Mesodermal cell (in vitro differentiated cells): ENCODE data around the gene CHD5.

Source experiments
- H3K27ac ChIP-seq: 2 replicates; pipeline ENCODE4 v1.7.0; 2013; ENCODE audit warnings: mild to moderate bottlenecking, low read depth, low read length, moderate library complexity; ENCODE audit not compliant: severe bottlenecking
- H3K36me3 ChIP-seq: 2 replicates; pipeline ENCODE4 v1.7.1; 2013; ENCODE audit warnings: mild to moderate bottlenecking, low read length, moderate library complexity; ENCODE audit not compliant: control insufficient read depth, insufficient read depth
- H3K4me1 ChIP-seq: one replicate; pipeline ENCODE4 v1.7.1; 2013; ENCODE audit warnings: mild to moderate bottlenecking, low read length; ENCODE audit not compliant: insufficient read depth, control insufficient read depth, poor library complexity, severe bottlenecking
- H3K4me3 ChIP-seq: 2 replicates; pipeline ENCODE4 v1.7.0; 2013; ENCODE audit warnings: low read length, control low read depth, mild to moderate bottlenecking; ENCODE audit not compliant: insufficient read depth, poor library complexity, severe bottlenecking; ENCODE audit errors: extremely low read depth
- H3K9me3 ChIP-seq: 2 replicates; pipeline ENCODE4 v1.7.1; 2013; ENCODE audit warnings: mild to moderate bottlenecking, low read length, moderate library complexity; ENCODE audit not compliant: control insufficient read depth
- WGBS, 2 experiments: methylation state at CpG; one replicate each; pipeline ENCODE4 v1.1.5; 2013; ENCODE audit warnings: missing lambda C conversion rate in 2 of 2; ENCODE audit not compliant: insufficient coverage in 2 of 2; 5-methylcytosine and 5-hydroxymethylcytosine counted together

The CHD5 gene

GRCh38 chr1:6090288-6090687 lies 89.8 kb downstream of the CHD5 start:
- Histone ChIP-seq H3K4me3 (no peak overlapping the region), H3K27ac (no peak overlapping the region), H3K36me3 (no peaks in the 10 kb centered on the region), H3K4me1 (no peaks in the 10 kb centered on the region), H3K9me3 (no peaks in the 10 kb centered on the region)
- 88 to 95% methylated on average over 11 to 15 of the region's 18 CpGs for WGBS, 2 experiments

- H3K9me3 ChIP-seq, result no peaks in the 10 kb centered on the region
- H3K27ac ChIP-seq, result no peak overlapping the region
- WGBS, 2 experiments, result 89% methylated on average over 18 to 19 of the region's 19 CpGs
- no peaks in the 10 kb centered on the region for H3K36me3 ChIP-seq
- no peak overlapping the region for H3K4me3 ChIP-seq
- no peaks in the 10 kb centered on the region for H3K4me1 ChIP-seq
Observed at GRCh38 chr1:6088956-6089355, 91.2 kb downstream of the CHD5 start.

GRCh38 chr1:6087958-6088357 lies 92.2 kb downstream of the CHD5 start:
- no peaks in the 10 kb centered on the region for H3K4me1 ChIP-seq
- 88% methylated on average over 4 of the region's 6 CpGs; no CpG with 5 or more reads in 1 of the 2 experiments for WGBS, 2 experiments
- H3K4me3 ChIP-seq, result no peak overlapping the region
- H3K9me3 ChIP-seq, result no peaks in the 10 kb centered on the region
- H3K27ac ChIP-seq, result no peak overlapping the region
- no peaks in the 10 kb centered on the region for H3K36me3 ChIP-seq

- Histone ChIP-seq H3K27ac (no peak overlapping the region), H3K9me3 (no peaks in the 10 kb centered on the region), H3K36me3 (no peaks in the 10 kb centered on the region), H3K4me1 (no peaks in the 10 kb centered on the region), H3K4me3 (no peak overlapping the region)
- 88% methylated on average over 8 to 14 of the region's 14 CpGs for WGBS, 2 experiments
Observed at GRCh38 chr1:6087377-6087772, 92.7 kb downstream of the CHD5 start.

GRCh38 chr1:6086762-6087376 lies 93.3 kb downstream of the CHD5 start:
- no peak overlapping the region for H3K4me3 ChIP-seq
- no peaks in the 10 kb centered on the region for H3K36me3 ChIP-seq
- no peaks in the 10 kb centered on the region for H3K4me1 ChIP-seq
- 84 to 100% methylated on average over 1 to 11 of the region's 15 CpGs for WGBS, 2 experiments
- no peaks in the 10 kb centered on the region for H3K9me3 ChIP-seq
- no peak overlapping the region for H3K27ac ChIP-seq

GRCh38 chr1:6086358-6086757 lies 93.8 kb downstream of the CHD5 start:
- H3K4me3 ChIP-seq, result no peak overlapping the region
- WGBS, 2 experiments, result 83 to 93% methylated on average over 9 to 10 of the region's 13 CpGs
- no peaks in the 10 kb centered on the region for H3K9me3 ChIP-seq
- H3K36me3 ChIP-seq, result no peaks in the 10 kb centered on the region
- no peaks in the 10 kb centered on the region for H3K4me1 ChIP-seq
- no peak overlapping the region for H3K27ac ChIP-seq

GRCh38 chr1:6085666-6086065 lies 94.5 kb downstream of the CHD5 start:
- Histone ChIP-seq H3K4me1 (no peaks in the 10 kb centered on the region), H3K9me3 (no peaks in the 10 kb centered on the region), H3K27ac (no peak overlapping the region), H3K4me3 (no peak overlapping the region), H3K36me3 (no peaks in the 10 kb centered on the region)
- WGBS, 2 experiments, result 94 to 98% methylated on average over 9 to 13 of the region's 13 CpGs

- no peaks in the 10 kb centered on the region for H3K36me3 ChIP-seq
- H3K27ac ChIP-seq, result no peak overlapping the region
- H3K4me3 ChIP-seq, result no peak overlapping the region
- no peaks in the 10 kb centered on the region for H3K9me3 ChIP-seq
- 89 to 91% methylated on average over 9 to 12 of the region's 18 CpGs for WGBS, 2 experiments
- H3K4me1 ChIP-seq, result no peaks in the 10 kb centered on the region
Observed at GRCh38 chr1:6084781-6085495, 95.2 kb downstream of the CHD5 start.

GRCh38 chr1:6083801-6084446 lies 96.2 kb downstream of the CHD5 start:
- Histone ChIP-seq H3K36me3 (no peaks in the 10 kb centered on the region), H3K27ac (no peak overlapping the region), H3K4me1 (no peaks in the 10 kb centered on the region), H3K4me3 (no peak overlapping the region), H3K9me3 (no peaks in the 10 kb centered on the region)
- 83% methylated on average over 10 of the region's 12 CpGs for WGBS, 2 experiments

- no peak overlapping the region for H3K27ac ChIP-seq
- WGBS, 2 experiments, result 82 to 90% methylated on average over 15 to 17 of the region's 18 CpGs
- H3K36me3 ChIP-seq, result no peaks in the 10 kb centered on the region
- H3K4me3 ChIP-seq, result no peak overlapping the region
- H3K4me1 ChIP-seq, result no peaks in the 10 kb centered on the region
- no peaks in the 10 kb centered on the region for H3K9me3 ChIP-seq
Observed at GRCh38 chr1:6083385-6083784, 96.7 kb downstream of the CHD5 start.
